GM19438 (cell line): ENCODE results near the gene RNF207.
A peak's percentile ranks its signal among the peaks of the same experiment; 100 is the strongest.

Experiments
- ATAC-seq: cut with Tn5 transposase; IDR thresholded peaks from one replicate; pipeline ENCODE4 v1.9.1; 2021; ENCODE audit warnings: low read depth; ENCODE audit not compliant: unreplicated experiment

The RNF207 gene

GRCh38 chr1:6205849-6206519 lies at the start of gene RNF207:
RNF207 (plus strand) TSS chr1:6206119; CDS start chr1:6206536, 417 bp downstream.
- peak; percentile 51 for ATAC-seq

- no peak for ATAC-seq
Observed at GRCh38 chr1:6157132-6157527, 48.8 kb upstream of the RNF207 start.

GRCh38 chr1:6157528-6158174 lies 48.3 kb upstream of the RNF207 start:
- ATAC-seq: no peak

- no peak for ATAC-seq
Observed at GRCh38 chr1:6158181-6158580, 47.7 kb upstream of the RNF207 start.

GRCh38 chr1:6162341-6162740 lies 43.6 kb upstream of the RNF207 start:
- ATAC-seq: no peak

GRCh38 chr1:6162773-6163172 lies 43.1 kb upstream of the RNF207 start:
- ATAC-seq: no peak

- no peak for ATAC-seq
Observed at GRCh38 chr1:6163191-6163972, 42.5 kb upstream of the RNF207 start.

- no peak for ATAC-seq
Observed at GRCh38 chr1:6163973-6164617, 41.8 kb upstream of the RNF207 start.

- ATAC-seq: no peak
Observed at GRCh38 chr1:6165027-6165426, 40.9 kb upstream of the RNF207 start.

GRCh38 chr1:6165441-6165985 lies 40.4 kb upstream of the RNF207 start:
- no peak for ATAC-seq

- ATAC-seq: no peak
Observed at GRCh38 chr1:6166221-6166620, 39.7 kb upstream of the RNF207 start.

GRCh38 chr1:6166655-6167390 lies 39.1 kb upstream of the RNF207 start:
- no peak for ATAC-seq

- ATAC-seq: no peak
Observed at GRCh38 chr1:6167391-6168303, 38.3 kb upstream of the RNF207 start.

- no peak for ATAC-seq
Observed at GRCh38 chr1:6168947-6169586, 36.9 kb upstream of the RNF207 start.

- ATAC-seq: no peak
Observed at GRCh38 chr1:6170116-6170741, 35.7 kb upstream of the RNF207 start.

GRCh38 chr1:6170742-6171201 lies 35.1 kb upstream of the RNF207 start:
- no peak for ATAC-seq

- ATAC-seq: no peak
Observed at GRCh38 chr1:6171548-6172124, 34.3 kb upstream of the RNF207 start.

GRCh38 chr1:6172549-6172948 lies 33.4 kb upstream of the RNF207 start:
- ATAC-seq: no peak
